Mammary epithelial cell (primary cell): ENCODE measurements around the gene UNC93A.

Source experiments
- CTCF ChIP-seq, 2 donors: IDR thresholded peaks in 1 of 2; conservative IDR thresholded peaks in 1 of 2; 2 replicates each; pipeline ENCODE4 v1.5.1; 2011 to 2012; ENCODE audit warnings: inconsistent platforms in 2 of 2, low read length in 2 of 2, mild to moderate bottlenecking in 2 of 2, control low read depth in 1 of 2, low read depth in 1 of 2; ENCODE audit not compliant: insufficient read depth in 1 of 2; ENCODE audit errors: extremely low read depth in 1 of 2
- EZH2 ChIP-seq: IDR thresholded peaks from 2 replicates; pipeline ENCODE4 v1.6.1; 2012; ENCODE audit warnings: low read length, inconsistent platforms, borderline replicate concordance

DNA sequence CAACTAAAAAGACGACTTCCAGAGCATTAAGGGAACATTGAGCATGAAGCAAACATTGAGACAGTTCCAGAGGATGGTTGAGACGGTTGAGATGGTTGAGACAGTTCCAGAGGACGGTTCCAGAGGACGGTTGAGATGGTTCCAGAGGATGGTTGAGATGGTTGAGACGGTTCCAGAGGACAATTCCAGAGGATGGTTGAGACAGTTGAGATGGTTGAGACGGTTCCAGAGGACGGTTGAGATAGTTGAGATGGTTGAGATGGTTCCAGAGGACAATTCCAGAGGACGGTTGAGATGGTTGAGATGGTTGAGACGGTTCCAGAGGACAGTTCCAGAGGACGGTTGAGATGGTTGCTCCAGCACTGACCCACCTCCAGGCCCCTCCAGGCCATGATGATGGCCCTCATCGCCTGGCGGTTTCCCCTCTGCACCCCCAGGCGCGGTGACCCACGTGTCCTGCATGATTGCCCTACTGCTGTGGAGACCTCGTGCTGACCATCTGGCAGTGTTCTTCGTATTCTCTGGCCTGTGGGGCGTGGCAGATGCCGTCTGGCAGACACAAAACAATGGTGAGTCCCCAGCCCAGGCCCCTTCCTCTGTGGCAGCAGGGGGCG, 16.3 kb downstream of the UNC93A start:
- TF ChIP-seq CTCF (conservative IDR thresholded peaks at IDR 0.05 in 1 of 2, IDR thresholded peaks at IDR 0.05 in 1 of 2; ENCODE audit: extremely low read depth in 1 of 2, insufficient read depth in 1 of 2, low read depth in 1 of 2, low read length in 2 of 2), result no peak
- no peak for TF ChIP-seq EZH2
